Inflammatory macrophage treated with lipopolysaccharide for 1 hour (primary cell): ENCODE measurements around the gene PDGFD.

Experiments
- DNase-seq, 2 donors: peaks; one replicate each; pipeline ENCODE4 v3.0.0-alpha.2; 2020 to 2022

Gene PDGFD

GRCh38 chr11:103904324-103904667 is 259.7 kb downstream of the PDGFD start:
- DNase-seq, result no peak

GRCh38 chr11:103903621-103904323 is 260.2 kb downstream of the PDGFD start:
- no peak for DNase-seq

- no peak for DNase-seq
Measured at GRCh38 chr11:103902994-103903393, 261.0 kb downstream of the PDGFD start.

- no peak for DNase-seq
Measured at GRCh38 chr11:103901656-103902055, 262.3 kb downstream of the PDGFD start.

GRCh38 chr11:103898577-103899336 is 265.2 kb downstream of the PDGFD start:
- DNase-seq, result no peak

- no peak for DNase-seq
Measured at GRCh38 chr11:103898065-103898464, 265.9 kb downstream of the PDGFD start.

GRCh38 chr11:103897160-103897936 is 266.6 kb downstream of the PDGFD start:
- peak; percentile 20 to 25 for DNase-seq

GRCh38 chr11:103895106-103895505 is 268.8 kb downstream of the PDGFD start:
- no peak for DNase-seq

GRCh38 chr11:103894673-103895072 is 269.3 kb downstream of the PDGFD start:
- DNase-seq, result no peak

- DNase-seq, result no peak
Measured at GRCh38 chr11:103894034-103894433, 269.9 kb downstream of the PDGFD start.

GRCh38 chr11:103893371-103893770 is 270.6 kb downstream of the PDGFD start:
- no peak for DNase-seq

GRCh38 chr11:103892603-103893002 is 271.3 kb downstream of the PDGFD start:
- DNase-seq, result no peak

- DNase-seq, result no peak
Measured at GRCh38 chr11:103890654-103891053, 273.3 kb downstream of the PDGFD start.

GRCh38 chr11:103889679-103890078 is 274.3 kb downstream of the PDGFD start:
- DNase-seq, result no peak

GRCh38 chr11:103888541-103888951 is 275.4 kb downstream of the PDGFD start:
- no peak for DNase-seq

- DNase-seq, result peak in 1 of 2 donors; percentile 64
Measured at GRCh38 chr11:103887001-103887658, 276.8 kb downstream of the PDGFD start.

GRCh38 chr11:103883856-103884255 is 280.1 kb downstream of the PDGFD start:
- DNase-seq, result no peak

- no peak for DNase-seq
Measured at GRCh38 chr11:103883291-103883690, 280.7 kb downstream of the PDGFD start.

- no peak for DNase-seq
Measured at GRCh38 chr11:103881584-103881983, 282.4 kb downstream of the PDGFD start.

GRCh38 chr11:103880968-103881367 is 283.0 kb downstream of the PDGFD start:
- DNase-seq, result no peak

GRCh38 chr11:103878646-103879045 is 285.3 kb downstream of the PDGFD start:
- DNase-seq, result peak; percentile 29 to 35

- DNase-seq, result no peak
Measured at GRCh38 chr11:103877221-103877620, 286.7 kb downstream of the PDGFD start.
